Gastroesophageal sphincter (tissue), 4 donors: ENCODE data around the gene FUBP1. TPM values are rescaled to one million over a fixed set of nuclear protein-coding genes. Genes with fewer than 3 reads are reported as not detected.

ENCODE experiments used
- ATAC-seq: fragments of 150-250 bp; one replicate; pipeline ENCODE4 v1.9.1; 2016; ENCODE audit warnings: mild to moderate bottlenecking, moderate library complexity
- H3K27ac ChIP-seq, 4 donors: fragments of 200-600 bp; sonication (generic) in 3 of 4; 1 replicate in 3 of 4; 2 replicates in 1 of 4; pipeline ENCODE4 v1.5.1; 2016 to 2019
- H3K27me3 ChIP-seq: fragments of 200-600 bp; sonication (generic); one replicate; pipeline ENCODE4 v1.5.1; 2019
- H3K36me3 ChIP-seq, 2 donors: fragments of 200-600 bp; sonication (generic); one replicate each; pipeline ENCODE4 v1.5.1; 2019; ENCODE audit warnings: control low read depth in 1 of 2
- H3K4me1 ChIP-seq, 3 donors: fragments of 200-600 bp; sonication (generic); 1 replicate in 2 of 3; 2 replicates in 1 of 3; pipeline ENCODE4 v1.5.1; 2016 to 2019; ENCODE audit warnings: control low read depth in 2 of 3
- H3K4me3 ChIP-seq, 2 donors: fragments of 200-600 bp; sonication (generic); one replicate each; pipeline ENCODE4 v1.5.1; 2019; ENCODE audit warnings: mild to moderate bottlenecking in 1 of 2, moderate library complexity in 1 of 2
- H3K9me3 ChIP-seq, 3 donors: fragments of 200-600 bp; sonication (generic); one replicate each; pipeline ENCODE4 v1.5.1; 2017 to 2019; ENCODE audit warnings: control low read depth in 2 of 3
- EP300 ChIP-seq: sonication (generic); formaldehyde crosslinking; IDR thresholded peaks from one replicate; pipeline ENCODE4 v1.6.1; 2017; ENCODE audit warnings: antibody characterized with exemption, mild to moderate bottlenecking
- POLR2A ChIP-seq, 2 donors: fragments of 450-650 bp; IDR thresholded peaks; one replicate each; pipeline ENCODE4 v1.6.1; 2017; ENCODE audit warnings: antibody characterized with exemption in 2 of 2, mild to moderate bottlenecking in 2 of 2, moderate library complexity in 1 of 2
- POLR2AphosphoS5 ChIP-seq: sonication (generic); formaldehyde crosslinking; IDR thresholded peaks from one replicate; pipeline ENCODE4 v1.6.1; 2017; ENCODE audit warnings: antibody characterized with exemption
- WGBS, 2 donors: methylation state at CpG; one replicate each; pipeline ENCODE4 v1.1.5; 2018; ENCODE audit warnings: low coverage in 1 of 2; 5-methylcytosine and 5-hydroxymethylcytosine counted together
- total RNA-seq, 4 donors: library from RNA; depleted of rRNA; stranded (reverse); fragments of >200 nt; gene quantifications; one replicate each; pipeline ENCODE4 v1.1.0, GENCODE V29; 2016
- TF ChIP-seq, protein P1 (sequence below), 4 experiments: fragments of 200-600 bp in 2 of 4; fragments of 450-650 bp in 2 of 4; sonication (generic) in 1 of 4; IDR thresholded peaks; one replicate each; pipeline ENCODE4 v1.5.1; 2017 to 2019; ENCODE audit warnings: antibody characterized with exemption in 4 of 4, mild to moderate bottlenecking in 2 of 4, moderate library complexity in 2 of 4

FUBP1 gene
- total RNA-seq, 4 donors from 2014 or later: 46.9 to 135 (median 68.5) TPM

GRCh38 chr1:77906624-77907023 is 72.2 kb downstream of the FUBP1 start:
- Histone ChIP-seq H3K9me3 (no peaks in the 10 kb centered on the region), H3K4me1 (peaks cover 0 to 44% (median 2%) of the 10 kb centered on the region in 3 donors), H3K27ac (no peak overlapping the region), H3K4me3 (no peak overlapping the region), H3K27me3 (no peaks in the 10 kb centered on the region), H3K36me3 (peaks cover 0 to 17% of the 10 kb centered on the region in 2 donors)
- no peak for ATAC-seq
- TF ChIP-seq, protein P1, sequence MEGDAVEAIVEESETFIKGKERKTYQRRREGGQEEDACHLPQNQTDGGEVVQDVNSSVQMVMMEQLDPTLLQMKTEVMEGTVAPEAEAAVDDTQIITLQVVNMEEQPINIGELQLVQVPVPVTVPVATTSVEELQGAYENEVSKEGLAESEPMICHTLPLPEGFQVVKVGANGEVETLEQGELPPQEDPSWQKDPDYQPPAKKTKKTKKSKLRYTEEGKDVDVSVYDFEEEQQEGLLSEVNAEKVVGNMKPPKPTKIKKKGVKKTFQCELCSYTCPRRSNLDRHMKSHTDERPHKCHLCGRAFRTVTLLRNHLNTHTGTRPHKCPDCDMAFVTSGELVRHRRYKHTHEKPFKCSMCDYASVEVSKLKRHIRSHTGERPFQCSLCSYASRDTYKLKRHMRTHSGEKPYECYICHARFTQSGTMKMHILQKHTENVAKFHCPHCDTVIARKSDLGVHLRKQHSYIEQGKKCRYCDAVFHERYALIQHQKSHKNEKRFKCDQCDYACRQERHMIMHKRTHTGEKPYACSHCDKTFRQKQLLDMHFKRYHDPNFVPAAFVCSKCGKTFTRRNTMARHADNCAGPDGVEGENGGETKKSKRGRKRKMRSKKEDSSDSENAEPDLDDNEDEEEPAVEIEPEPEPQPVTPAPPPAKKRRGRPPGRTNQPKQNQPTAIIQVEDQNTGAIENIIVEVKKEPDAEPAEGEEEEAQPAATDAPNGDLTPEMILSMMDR (IDR thresholded peaks at IDR 0.05): no peak
- TF ChIP-seq POLR2AphosphoS5 (no peak), EP300 (no peak), POLR2A (IDR thresholded peaks at IDR 0.05) (no peak)
- WGBS, 2 donors: 83 to 100% methylated on average over 1 of the region's 1 CpG

DNA sequence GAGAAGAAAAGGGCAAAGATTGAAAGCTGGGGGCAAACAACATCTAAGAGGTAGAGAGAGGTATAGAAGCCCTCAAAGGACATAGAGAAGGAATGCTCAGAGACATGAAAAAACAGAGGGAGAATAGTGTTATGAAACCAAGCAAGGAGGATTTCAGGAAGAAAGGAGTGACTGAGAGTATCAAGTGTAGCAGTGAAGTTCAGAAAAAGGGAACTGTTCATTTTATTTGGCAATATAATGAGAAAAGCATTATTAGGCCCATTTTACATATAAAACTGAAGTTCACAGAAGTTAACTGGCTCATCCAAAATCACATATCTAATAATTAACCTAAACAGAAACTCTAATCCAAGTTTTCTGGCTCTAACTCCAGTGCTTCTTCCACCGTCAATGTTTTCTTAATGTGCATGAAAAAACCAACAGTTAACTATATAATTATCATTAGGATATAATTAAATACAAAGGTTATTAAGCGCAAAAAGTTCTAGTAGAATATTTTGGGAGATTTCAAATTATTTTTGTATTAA is 72.8 kb downstream of the FUBP1 start:
- Histone ChIP-seq H3K4me1 (peaks cover 0 to 49% (median 2%) of the 10 kb centered on the region in 3 donors), H3K4me3 (no peak overlapping the region), H3K9me3 (no peaks in the 10 kb centered on the region), H3K36me3 (peaks cover 0 to 15% of the 10 kb centered on the region in 2 donors), H3K27ac (no peak overlapping the region), H3K27me3 (no peaks in the 10 kb centered on the region)
- 59 to 64% methylated on average over 2 of the region's 2 CpGs for WGBS, 2 donors
- no peak for ATAC-seq
- TF ChIP-seq EP300 (no peak), POLR2A (IDR thresholded peaks at IDR 0.05) (no peak), POLR2AphosphoS5 (no peak)
- TF ChIP-seq, protein P1 (IDR thresholded peaks at IDR 0.05): no peak

DNA sequence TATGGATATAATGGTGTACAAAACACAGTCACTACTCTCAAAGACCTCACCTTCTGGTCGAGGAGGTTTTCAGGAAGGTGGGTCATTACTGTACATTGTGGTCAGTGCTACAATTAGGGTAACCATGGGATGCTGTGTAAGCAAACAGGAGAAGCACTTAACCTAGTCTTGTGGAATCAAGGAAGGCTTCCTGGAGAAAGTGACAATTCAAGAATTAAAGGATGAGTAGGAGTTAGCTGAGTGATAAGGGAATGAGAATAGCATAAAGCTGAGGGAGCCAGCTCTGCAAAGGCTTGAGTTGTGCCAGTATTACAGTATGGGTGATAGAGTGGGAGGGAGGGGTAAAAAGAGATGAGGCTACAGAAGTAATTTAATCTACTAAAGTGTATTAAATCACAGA is 73.3 kb downstream of the FUBP1 start:
- ATAC-seq: no peak
- no peak overlapping the region for H3K27ac ChIP-seq
- peaks cover 0 to 13% of the 10 kb centered on the region in 2 donors for H3K36me3 ChIP-seq
- H3K4me1 ChIP-seq: peaks cover 0 to 54% (median 2%) of the 10 kb centered on the region in 3 donors
- WGBS, 2 donors: 82 to 89% methylated on average over 1 of the region's 1 CpG
- no peak for TF ChIP-seq POLR2A (IDR thresholded peaks at IDR 0.05)
- no peak for TF ChIP-seq POLR2AphosphoS5
- TF ChIP-seq EP300: no peak
- TF ChIP-seq, protein P1 (IDR thresholded peaks at IDR 0.05): no peak
- H3K4me3 ChIP-seq: no peak overlapping the region
- no peaks in the 10 kb centered on the region for H3K27me3 ChIP-seq
- H3K9me3 ChIP-seq: no peaks in the 10 kb centered on the region

- Histone ChIP-seq H3K27me3 (no peaks in the 10 kb centered on the region), H3K27ac (peak overlapping the region in 3 of 4 donors; percentile 48 to 61 (median 53)), H3K9me3 (no peaks in the 10 kb centered on the region), H3K4me1 (peaks cover 0 to 54% (median 6%) of the 10 kb centered on the region in 3 donors), H3K36me3 (peaks cover 0 to 6% of the 10 kb centered on the region in 2 donors), H3K4me3 (peak overlapping the region; percentile 13 to 36)
- 4 to 7% methylated on average over 3 to 4 of the region's 4 CpGs for WGBS, 2 donors
- ATAC-seq: no peak
- TF ChIP-seq POLR2AphosphoS5: no peak
- TF ChIP-seq, protein P1 (IDR thresholded peaks at IDR 0.05): peak; percentile 34 to 67 (median 59)
Observed at GRCh38 chr1:77900687-77901293, 78.1 kb downstream of the FUBP1 start.
